Measurements from ENCODE around the gene CAMKV. TPM values are rescaled to one million over a fixed set of nuclear protein-coding genes. Genes with fewer than 3 reads are reported as not detected.
A peak's percentile ranks its signal among the peaks of the same experiment; 100 is the strongest.

Gene CAMKV
- total RNA-seq, 1 experiment from 2014 or later = 0.58 TPM

DNA sequence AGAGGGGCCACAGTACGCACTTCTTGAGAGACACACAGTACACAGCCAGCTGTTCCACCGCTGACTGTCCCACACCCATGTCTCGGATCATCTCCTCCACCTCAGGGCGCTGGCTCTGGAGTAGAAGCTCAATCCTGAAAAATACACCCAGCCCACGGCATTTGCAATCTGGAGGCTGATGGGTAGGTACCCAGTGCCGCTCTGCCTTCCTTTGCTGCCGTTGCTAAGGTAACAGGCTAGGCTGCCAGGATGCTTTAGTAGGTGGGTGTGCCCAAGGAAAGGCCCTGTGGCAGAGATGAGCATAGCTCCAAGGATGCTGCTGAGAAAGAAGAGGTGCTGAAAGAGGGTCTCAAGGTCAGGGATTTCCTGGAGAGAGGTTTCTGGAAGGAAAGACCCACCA lies 27.9 kb downstream of the CAMKV start:
- Histone ChIP-seq H3K4me3 (ENCODE audit: low read length) (no peak overlapping the region), H4K20me1 (ENCODE audit: low read length) (no peaks in the 10 kb centered on the region), H3K27ac (ENCODE audit: low read length) (no peak overlapping the region), H3K36me3 (ENCODE audit: low read depth, low read length) (peaks cover 47% of the 10 kb centered on the region), H3K4me1 (ENCODE audit: insufficient read depth, low read length) (peaks cover 4% of the 10 kb centered on the region; the same call in 1 of the 2 replicates), H3K79me2 (ENCODE audit: low read length) (no peaks in the 10 kb centered on the region), H3K9me3 (ENCODE audit: low read length) (no peaks in the 10 kb centered on the region), H3K9ac (ENCODE audit: low read length) (no peak overlapping the region), H2AFZ (ENCODE audit: low read length) (no peak overlapping the region), H3K4me2 (ENCODE audit: low read length) (no peak overlapping the region), H3F3A (ENCODE audit: low read length, unreplicated experiment) (no peaks in the 10 kb centered on the region), H3K27me3 (ENCODE audit: low read length) (no peaks in the 10 kb centered on the region), H3K9me2 (replicated peaks; ENCODE audit: low read length) (no peaks in the 10 kb centered on the region)
- DNase-seq (no peak), ATAC-seq (no peak)
- BruUV-seq (replicated peaks) = no TSS peak
- intact Hi-C loops (cut with micrococcal nuclease) = loop anchor here (1.0 kb wide), 1 partner anchor 64 kb away; no protein-coding TSS in a partner anchor
- CTCF ChIA-PET = interaction anchor here (0.7 kb wide), 1 partner anchor 64 kb away, joined by 3 read pairs; no protein-coding TSS in a partner anchor
- TF ChIP-seq EZH2 (IDR thresholded peaks at IDR 0.05; ENCODE audit: low read length, unreplicated experiment) = no peak
- no peak for TF ChIP-seq CTCF (conservative IDR thresholded peaks at IDR 0.05; ENCODE audit: low read depth, low read length)
- no peak for TF ChIP-seq EZH2phosphoT487 (IDR thresholded peaks at IDR 0.05; ENCODE audit: borderline replicate concordance, low read length)
- POLR2A ChIA-PET (ENCODE audit: unreplicated experiment) = no interaction called here

DNA sequence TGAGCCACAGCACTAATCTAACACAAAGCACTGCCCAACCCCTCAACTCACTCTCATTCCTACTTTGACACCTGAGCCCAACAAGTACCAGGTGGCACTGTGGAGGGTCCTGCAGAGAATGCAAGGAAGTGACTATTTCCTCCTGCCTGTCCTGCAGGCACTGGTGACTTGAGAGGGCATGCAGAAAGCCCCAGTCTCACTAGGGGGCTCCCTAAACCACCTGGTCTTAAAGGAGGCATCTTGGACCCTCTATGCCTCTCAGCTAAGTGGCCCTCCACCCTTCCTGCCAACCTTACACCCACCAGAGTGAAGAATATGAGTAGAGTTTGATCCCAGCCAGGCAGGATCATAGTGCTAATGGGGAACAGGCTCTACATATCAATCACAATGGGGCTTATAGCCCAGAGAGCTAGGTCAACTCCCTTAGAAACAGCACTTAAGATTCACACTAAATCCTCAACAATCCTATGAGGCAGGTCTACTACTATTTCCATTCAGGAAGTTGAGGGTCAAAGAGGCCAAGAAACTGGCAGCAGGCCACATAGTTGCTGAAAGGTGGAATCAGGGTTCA lies 28.5 kb downstream of the CAMKV start:
- Histone ChIP-seq H4K20me1 (ENCODE audit: low read length) (no peaks in the 10 kb centered on the region), H3K9me3 (ENCODE audit: low read length) (no peaks in the 10 kb centered on the region)

More for the DNA sequence above, 28.5 kb downstream of the CAMKV start:
- no peak overlapping the region for H2AFZ ChIP-seq (ENCODE audit: low read length)
- H3K79me2 ChIP-seq (ENCODE audit: low read length) = no peaks in the 10 kb centered on the region
- H3K4me1 ChIP-seq (ENCODE audit: insufficient read depth, low read length) = peaks cover 4% of the 10 kb centered on the region; the same call in 1 of the 2 replicates
- no TSS peak for BruUV-seq (replicated peaks)
- no peak overlapping the region for H3K27ac ChIP-seq (ENCODE audit: low read length)
- intact Hi-C loops (cut with micrococcal nuclease) = loop anchor here (1.0 kb wide), 1 partner anchor 65 kb away; no protein-coding TSS in a partner anchor
- TF ChIP-seq EZH2 (IDR thresholded peaks at IDR 0.05; ENCODE audit: low read length, unreplicated experiment) = no peak
- TF ChIP-seq CTCF (conservative IDR thresholded peaks at IDR 0.05; ENCODE audit: low read depth, low read length) = peak; percentile 66
- no peak for TF ChIP-seq EZH2phosphoT487 (IDR thresholded peaks at IDR 0.05; ENCODE audit: borderline replicate concordance, low read length)
- ATAC-seq (peak; percentile 65), DNase-seq (peak; percentile 38)
- H3K36me3 ChIP-seq (ENCODE audit: low read depth, low read length) = peaks cover 42% of the 10 kb centered on the region
- no peak overlapping the region for H3K4me3 ChIP-seq (ENCODE audit: low read length)
- H3K9me2 ChIP-seq (replicated peaks; ENCODE audit: low read length) = no peaks in the 10 kb centered on the region
- no peak overlapping the region for H3K4me2 ChIP-seq (ENCODE audit: low read length)
- H3K9ac ChIP-seq (ENCODE audit: low read length) = no peak overlapping the region
- POLR2A ChIA-PET (ENCODE audit: unreplicated experiment) = interaction anchor here (0.6 kb wide), 1 partner anchor 38 kb away, joined by 3 read pairs; no protein-coding TSS in a partner anchor
- CTCF ChIA-PET = interaction anchor here (0.7 to 0.9 kb wide), 2 partner anchors 65 to 66 kb away, joined by 3 read pairs; no protein-coding TSS in a partner anchor
- no peaks in the 10 kb centered on the region for H3F3A ChIP-seq (ENCODE audit: low read length, unreplicated experiment)
- H3K27me3 ChIP-seq (ENCODE audit: low read length) = no peaks in the 10 kb centered on the region

All from PC-3 (cell line).